CD14-positive monocyte (primary cell): ENCODE measurements around the gene FADS1. TPM values are rescaled to one million over a fixed set of nuclear protein-coding genes. Genes with fewer than 3 reads are reported as not detected.

ENCODE experiments used
- DNase-seq, 3 donors: peaks; one replicate each; pipeline ENCODE4 v3.0.0-alpha.2; 2011 to 2022
- H2AFZ ChIP-seq: 2 replicates; pipeline ENCODE4 v1.6.0; 2012; ENCODE audit warnings: mild to moderate bottlenecking, low read depth, low read length, inconsistent platforms; ENCODE audit not compliant: insufficient read depth, poor library complexity, severe bottlenecking
- H3K27ac ChIP-seq, 2 donors: 1 replicate in 1 of 2; 2 replicates in 1 of 2; pipeline ENCODE4 v1.5.1; 2012 to 2013; ENCODE audit warnings: low read length in 2 of 2, control low read depth in 1 of 2, inconsistent platforms in 1 of 2, low read depth in 1 of 2, mild to moderate bottlenecking in 1 of 2
- H3K27me3 ChIP-seq, 2 donors: one replicate each; pipeline versions ENCODE4 v1.6.0 to v1.6.1; 2011 to 2013; ENCODE audit warnings: low read length in 2 of 2; ENCODE audit not compliant: control insufficient read depth in 2 of 2, insufficient read depth in 2 of 2
- H3K36me3 ChIP-seq, 2 donors: replicated peaks in 1 of 2; 1 replicate in 1 of 2; 2 replicates in 1 of 2; pipeline versions ENCODE4 v1.5.1 to v1.6.1; 2012 to 2013; ENCODE audit warnings: low read length in 2 of 2, control low read depth in 1 of 2, inconsistent platforms in 1 of 2, mild to moderate bottlenecking in 1 of 2; ENCODE audit not compliant: insufficient read depth in 2 of 2, control insufficient read depth in 1 of 2
- H3K4me1 ChIP-seq, 2 donors: 1 replicate in 1 of 2; 2 replicates in 1 of 2; pipeline versions ENCODE4 v1.5.1 to v1.6.1; 2012 to 2013; ENCODE audit warnings: low read length in 2 of 2, control low read depth in 1 of 2, inconsistent platforms in 1 of 2, mild to moderate bottlenecking in 1 of 2, moderate library complexity in 1 of 2; ENCODE audit not compliant: insufficient read depth in 2 of 2, control insufficient read depth in 1 of 2
- H3K4me2 ChIP-seq: replicated peaks from 2 replicates; pipeline ENCODE3; 2012; ENCODE audit warnings: low read length, moderate library complexity, mild to moderate bottlenecking; ENCODE audit not compliant: poor library complexity, severe bottlenecking; ENCODE audit errors: extremely low read depth
- H3K4me3 ChIP-seq, 3 experiments: fragments of 200-600 bp in 1 of 3; sonication (generic) in 1 of 3; replicated peaks in 1 of 3; 1 replicate in 2 of 3; 2 replicates in 1 of 3; pipeline ENCODE4 v1.5.1; 2011 to 2013; ENCODE audit warnings: low read length in 3 of 3, mild to moderate bottlenecking in 3 of 3, control low read depth in 2 of 3, low read depth in 2 of 3, inconsistent platforms in 1 of 3, moderate library complexity in 1 of 3
- H3K79me2 ChIP-seq: 2 replicates; pipeline ENCODE4 v1.6.0; 2012; ENCODE audit warnings: mild to moderate bottlenecking, control low read depth, inconsistent platforms, low read length, moderate library complexity; ENCODE audit not compliant: insufficient read depth
- H3K9ac ChIP-seq: 2 replicates; pipeline ENCODE4 v1.6.0; 2017; ENCODE audit warnings: low read length, mild to moderate bottlenecking; ENCODE audit not compliant: insufficient read depth, poor library complexity, severe bottlenecking
- H3K9me3 ChIP-seq, 2 donors: replicated peaks in 1 of 2; 1 replicate in 1 of 2; 2 replicates in 1 of 2; pipeline versions ENCODE4 v1.5.1 to v1.6.1; 2012 to 2013; ENCODE audit warnings: low read length in 2 of 2, control low read depth in 1 of 2; ENCODE audit not compliant: control insufficient read depth in 1 of 2, insufficient read depth in 1 of 2
- H4K20me1 ChIP-seq: 2 replicates; pipeline ENCODE4 v1.6.0; 2012; ENCODE audit warnings: mild to moderate bottlenecking, low read length, control low read depth, moderate library complexity; ENCODE audit not compliant: insufficient read depth
- H3K27ac Mint-ChIP-seq, 7 donors: one replicate each; pipeline ENCODE4 v1.8.0; 2020; ENCODE audit warnings: mild to moderate bottlenecking in 7 of 7, mixed read lengths in 7 of 7, moderate library complexity in 6 of 7, inconsistent platforms in 2 of 7
- H3K27me3 Mint-ChIP-seq, 3 donors: one replicate each; pipeline ENCODE4 v1.8.0; 2021 to 2022; ENCODE audit warnings: low read depth in 3 of 3, mild to moderate bottlenecking in 3 of 3, mixed read lengths in 3 of 3, moderate library complexity in 3 of 3, inconsistent platforms in 1 of 3
- H3K36me3 Mint-ChIP-seq, 2 donors: one replicate each; pipeline ENCODE4 v1.8.0; 2020; ENCODE audit warnings: mixed read lengths in 2 of 2, inconsistent platforms in 1 of 2, mild to moderate bottlenecking in 1 of 2
- H3K4me1 Mint-ChIP-seq: one replicate; pipeline ENCODE4 v1.8.0; 2020; ENCODE audit warnings: mild to moderate bottlenecking, mixed read lengths
- H3K4me3 Mint-ChIP-seq, 2 donors: one replicate each; pipeline ENCODE4 v1.8.0; 2020; ENCODE audit warnings: mild to moderate bottlenecking in 2 of 2, mixed read lengths in 2 of 2, moderate library complexity in 1 of 2
- H3K9me3 Mint-ChIP-seq, 7 donors: one replicate each; pipeline ENCODE4 v1.8.0; 2020 to 2022; ENCODE audit warnings: mixed read lengths in 7 of 7, mild to moderate bottlenecking in 6 of 7, moderate library complexity in 6 of 7, inconsistent platforms in 2 of 7
- CTCF ChIP-seq: fragments of 200-600 bp; IDR thresholded peaks from one replicate; pipeline ENCODE4 v1.8.0; 2022; ENCODE audit warnings: antibody characterized with exemption, mild to moderate bottlenecking
- WGBS: methylation state at CpG from one replicate; pipeline ENCODE4 v1.1.5; 2013; ENCODE audit warnings: missing lambda C conversion rate; ENCODE audit not compliant: insufficient coverage; 5-methylcytosine and 5-hydroxymethylcytosine counted together
- intact Hi-C, 2 donors: fragments of 100-400 bp; cut with micrococcal nuclease; formaldehyde crosslinking; loops; one replicate each; pipeline versions ENCODE4 v1.15.0 to v1.15.1; 2023
- polyA plus RNA-seq, 3 donors: library from polyadenylated mRNA; depleted of rRNA in 1 of 3; unstranded in 2 of 3; stranded (reverse) in 1 of 3; fragments of 300-500 nt in 2 of 3; fragments of >200 nt in 1 of 3; fragmentation: Illumina TruSeq in 2 of 3; gene quantifications; 1 replicate in 2 of 3; 2 replicates in 1 of 3; pipeline ENCODE4 v1.2.3, GENCODE V29; 2012 to 2021

FADS1 gene
- polyA plus RNA-seq, 3 donors: 10.6 to 31.8 (median 29.2) TPM

GRCh38 chr11:61761440-61762222 lies 55.2 kb downstream of the FADS1 start:
- H3K4me1 ChIP-seq: peaks cover 2 to 3% of the 10 kb centered on the region in 2 donors
- no peak overlapping the region for H3K27ac ChIP-seq
- no peak overlapping the region for H3K4me3 Mint-ChIP-seq
- no peak for DNase-seq
- H3K9ac ChIP-seq: no peak overlapping the region
- H3K4me3 ChIP-seq: no peak overlapping the region
- H3K27ac Mint-ChIP-seq: no peak overlapping the region
- no peaks in the 10 kb centered on the region for H3K79me2 ChIP-seq
- no peak overlapping the region for H2AFZ ChIP-seq
- H3K9me3 ChIP-seq: no peaks in the 10 kb centered on the region
- H3K36me3 Mint-ChIP-seq: no peaks in the 10 kb centered on the region
- H3K27me3 ChIP-seq: no peaks in the 10 kb centered on the region
- no peaks in the 10 kb centered on the region for H3K36me3 ChIP-seq
- peaks cover 4 to 9% (median 4%) of the 10 kb centered on the region in 3 donors for H3K27me3 Mint-ChIP-seq
- TF ChIP-seq CTCF: no peak
- H3K9me3 Mint-ChIP-seq: no peaks in the 10 kb centered on the region
- intact Hi-C loops: no loop called here
- WGBS: 91% methylated on average over 7 of the region's 11 CpGs
- no peak overlapping the region for H3K4me2 ChIP-seq
- H3K4me1 Mint-ChIP-seq: peaks cover 5% of the 10 kb centered on the region
- H4K20me1 ChIP-seq: no peaks in the 10 kb centered on the region

GRCh38 chr11:61760946-61761345 lies 55.9 kb downstream of the FADS1 start:
- H2AFZ ChIP-seq: no peak overlapping the region
- H3K9me3 ChIP-seq: no peaks in the 10 kb centered on the region
- intact Hi-C loops: no loop called here
- H3K9ac ChIP-seq: no peak overlapping the region
- H3K27ac ChIP-seq: no peak overlapping the region
- H3K9me3 Mint-ChIP-seq: no peaks in the 10 kb centered on the region
- H3K27ac Mint-ChIP-seq: no peak overlapping the region
- peaks cover 3 to 10% of the 10 kb centered on the region in 2 donors for H3K4me1 ChIP-seq
- TF ChIP-seq CTCF: no peak
- WGBS: 93% methylated on average over 13 of the region's 13 CpGs
- no peaks in the 10 kb centered on the region for H4K20me1 ChIP-seq
- peaks cover 12% of the 10 kb centered on the region for H3K4me1 Mint-ChIP-seq
- H3K27me3 ChIP-seq: no peaks in the 10 kb centered on the region
- H3K4me3 ChIP-seq: no peak overlapping the region
- H3K27me3 Mint-ChIP-seq: peaks cover 2 to 9% (median 7%) of the 10 kb centered on the region in 3 donors
- no peak overlapping the region for H3K4me3 Mint-ChIP-seq
- DNase-seq: no peak
- no peaks in the 10 kb centered on the region for H3K79me2 ChIP-seq
- no peak overlapping the region for H3K4me2 ChIP-seq
- no peaks in the 10 kb centered on the region for H3K36me3 Mint-ChIP-seq
- no peaks in the 10 kb centered on the region for H3K36me3 ChIP-seq
